Stimulated activated CD4-positive, alpha-beta T cell treated with anti-CD3 and anti-CD28 coated beads, Interleukin-4, amount 100 ng/mL, for 24 hours (primary cell): ENCODE data around the gene GRIA4.
A peak's percentile ranks its signal among the peaks of the same experiment; 100 is the strongest.

ENCODE experiments used
- DNase-seq: peaks from one replicate; pipeline ENCODE4 v3.0.0-alpha.2; 2020

The GRIA4 gene

DNA sequence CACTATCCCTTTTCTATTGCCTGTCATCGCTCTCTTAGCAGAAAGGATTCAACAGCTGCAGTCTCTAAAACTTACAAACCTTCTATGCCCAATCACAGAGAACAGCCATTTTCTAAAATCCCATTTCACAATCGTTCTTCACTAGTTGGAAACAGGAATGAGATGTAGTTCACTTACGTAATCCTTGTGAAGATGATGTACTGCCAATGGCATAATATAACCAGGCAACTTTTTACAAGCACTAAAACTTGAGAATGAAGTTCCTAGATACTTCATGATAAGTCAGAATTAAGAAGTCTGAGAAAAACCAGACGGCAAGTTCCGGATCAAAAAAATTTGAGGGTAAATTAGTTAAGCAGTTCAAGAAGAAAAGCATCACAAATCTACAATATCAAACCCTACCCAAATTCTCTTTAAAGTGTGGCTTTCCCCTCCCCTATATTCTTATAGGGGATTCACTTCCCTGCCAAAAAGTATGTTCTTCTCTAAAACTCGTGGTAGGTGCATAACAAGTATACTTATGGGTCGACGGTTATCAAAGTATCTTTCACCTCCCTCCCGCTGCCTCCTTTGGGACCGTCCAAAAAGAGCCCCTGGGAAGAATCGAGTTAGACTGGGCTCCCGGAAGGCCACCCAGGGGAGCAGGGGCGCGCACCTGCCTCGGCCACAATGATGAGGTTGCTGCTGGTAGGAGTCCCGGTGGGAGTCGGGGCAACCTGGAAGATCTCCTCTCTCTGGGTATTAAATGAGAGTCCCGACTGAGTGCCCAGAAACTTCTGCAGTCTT, 411.5 kb downstream of the GRIA4 start:
- DNase-seq = no peak

DNA sequence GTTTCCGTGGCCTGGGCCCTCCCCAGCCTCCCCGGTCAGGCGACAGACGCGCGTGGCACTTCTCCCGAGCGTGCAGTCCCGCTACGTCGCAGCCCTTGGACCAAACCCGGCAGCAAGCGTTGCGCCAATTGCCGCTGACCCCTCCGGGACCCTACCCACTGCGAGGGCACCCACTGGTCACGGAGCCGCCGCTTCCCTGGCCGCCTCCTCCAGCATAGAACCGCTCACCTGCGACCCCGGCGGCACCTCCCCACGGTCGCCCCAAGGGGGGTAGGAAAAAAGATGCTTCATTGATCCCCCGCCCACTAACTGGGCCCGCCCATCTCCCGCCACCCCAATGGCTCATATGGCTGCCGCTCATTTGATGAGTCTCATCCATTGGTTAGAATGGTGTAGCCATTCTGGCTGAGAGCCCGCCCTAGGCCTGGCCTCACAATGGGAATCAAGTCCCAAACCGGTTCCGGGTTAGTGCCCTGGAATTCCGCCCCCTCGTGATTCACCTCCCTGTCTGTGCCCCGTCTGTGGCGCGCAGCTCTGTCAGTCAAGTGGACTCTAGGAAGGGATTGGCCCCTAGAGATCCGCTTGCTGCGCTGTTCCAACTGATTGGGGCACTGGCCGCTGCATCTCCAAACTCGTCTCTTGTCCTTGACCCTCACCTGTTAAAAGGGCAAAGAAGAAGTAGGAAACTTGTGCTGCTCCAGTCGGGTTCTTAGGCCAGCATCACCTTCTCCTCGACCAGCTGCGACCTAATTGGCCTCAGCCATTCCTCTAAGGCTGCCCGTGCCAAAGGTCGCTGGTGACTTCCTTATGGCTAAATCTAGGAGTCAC, 412.3 kb downstream of the GRIA4 start, which contains the start of gene MSANTD4:
Gene MSANTD4 (minus strand): TSS at position 274 of the 828 bp plus-strand sequence. CDS start 11,323 bp downstream, outside the sequence.
- DNase-seq = peak; percentile 99

DNA sequence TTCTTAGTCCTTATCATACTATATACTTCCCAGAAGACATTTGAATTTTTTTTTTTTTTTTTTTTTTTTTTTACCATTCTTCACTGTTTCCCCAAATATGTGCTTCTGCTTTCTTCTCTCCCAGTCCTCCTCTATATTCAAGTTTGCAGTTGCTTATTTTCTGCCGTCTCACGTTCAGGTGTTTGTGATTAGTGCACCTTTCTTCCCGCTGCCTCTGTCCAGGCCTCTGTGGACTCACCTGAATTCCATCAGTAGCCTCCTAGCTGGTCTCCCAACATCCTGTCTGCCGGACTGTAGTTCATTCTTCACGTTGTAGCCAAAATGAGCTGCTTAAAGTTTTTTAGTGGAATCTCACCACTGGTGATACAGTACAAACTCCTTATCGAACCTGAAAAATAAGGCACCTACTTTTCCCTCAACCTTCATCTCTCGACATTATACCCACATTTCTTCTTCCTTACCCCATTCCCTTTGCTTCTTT, 413.0 kb downstream of the GRIA4 start:
- no peak for DNase-seq

DNA sequence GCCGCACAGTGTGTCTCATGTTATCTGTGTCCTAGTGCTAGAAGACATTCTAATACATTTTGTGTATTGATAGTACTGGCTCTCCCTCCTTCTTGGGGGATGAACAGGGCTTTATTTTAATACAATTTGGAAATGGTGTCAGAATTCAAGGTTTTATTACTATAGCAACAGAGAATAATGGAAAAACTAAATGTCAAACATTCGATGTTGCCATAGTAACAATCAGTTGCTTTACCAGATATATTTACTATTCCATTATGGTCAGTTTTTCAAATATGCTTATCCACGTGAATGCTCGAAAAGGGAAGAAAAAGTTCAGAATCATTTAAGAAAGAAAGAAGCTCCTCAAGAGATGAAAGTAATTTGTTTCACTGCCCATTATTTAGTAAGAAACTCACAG, 420.7 kb downstream of the GRIA4 start:
- no peak for DNase-seq

DNA sequence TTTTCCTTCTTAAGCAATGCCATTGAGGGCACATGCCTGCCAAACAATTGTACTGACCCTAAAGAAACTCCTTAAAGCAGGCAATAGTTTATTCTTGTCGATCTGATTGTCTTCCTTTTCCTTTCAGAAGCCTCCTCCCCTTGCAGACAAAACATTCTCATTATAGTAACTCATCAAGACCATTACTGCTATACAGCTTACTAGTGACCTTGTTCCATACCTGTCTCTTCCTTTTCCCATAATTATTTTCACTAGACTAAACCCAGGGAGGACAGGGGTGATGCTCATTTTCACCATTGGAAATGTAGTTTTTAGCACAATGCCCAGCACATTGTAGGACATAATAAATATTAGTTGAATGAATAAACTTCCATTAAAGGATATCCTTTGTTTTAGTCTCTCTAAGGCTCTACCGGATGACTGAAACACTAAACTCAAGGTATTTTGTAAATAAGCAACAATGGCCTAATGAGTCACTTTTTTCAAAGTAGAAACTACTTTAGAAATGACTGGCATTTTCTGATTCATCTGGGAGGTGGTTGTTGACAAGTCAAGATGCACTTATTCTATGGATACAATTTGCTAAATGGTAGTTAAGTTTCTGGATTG, 421.4 kb downstream of the GRIA4 start:
- no peak for DNase-seq
